HepG2 (cell line): ENCODE results near the gene PPM1G. TPM values are rescaled to one million over a fixed set of nuclear protein-coding genes. Genes with fewer than 3 reads are reported as not detected.

Experiments
- BORCS8-MEF2B ChIP-seq: sonication (generic); formaldehyde crosslinking; IDR thresholded peaks from 2 replicates; pipeline ENCODE4 v1.8.0; 2022; ENCODE audit warnings: mild to moderate bottlenecking, missing genetic modification reagents
- FOXM1 ChIP-seq: sonication (generic); formaldehyde crosslinking; IDR thresholded peaks from 2 replicates; pipeline ENCODE4 v1.5.0; 2020; ENCODE audit warnings: missing genetic modification reagents
- GLI4 ChIP-seq: sonication (generic); formaldehyde crosslinking; IDR thresholded peaks from 2 replicates; pipeline ENCODE4 v1.5.1; 2020; ENCODE audit warnings: missing genetic modification reagents, mild to moderate bottlenecking, moderate library complexity, borderline replicate concordance
- GRHL1 ChIP-seq: sonication (generic); formaldehyde crosslinking; conservative IDR thresholded peaks from 2 replicates; pipeline ENCODE4 v1.8.0; 2022; ENCODE audit warnings: missing genetic modification reagents
- HMG20A ChIP-seq: IDR thresholded peaks from 2 replicates; pipeline ENCODE4 v1.6.1; 2016; ENCODE audit warnings: borderline replicate concordance
- HMGXB3 ChIP-seq: sonication (generic); formaldehyde crosslinking; IDR thresholded peaks from 2 replicates; pipeline ENCODE4 v1.4.0; 2020; ENCODE audit warnings: missing genetic modification reagents, borderline replicate concordance
- KDM5A ChIP-seq: fragments of 200-600 bp; sonication (generic); IDR thresholded peaks from 2 replicates; pipeline ENCODE4 v1.7.0; 2018; ENCODE audit warnings: antibody characterized with exemption, mild to moderate bottlenecking, low read length, borderline replicate concordance
- LCORL ChIP-seq, 2 experiments: fragments of 450-650 bp in 1 of 2; sonication (generic) in 1 of 2; formaldehyde crosslinking in 1 of 2; IDR thresholded peaks; 2 replicates each; pipeline versions ENCODE4 v1.5.0 to v1.6.1; 2017 to 2020; ENCODE audit warnings: antibody characterized with exemption in 1 of 2, missing genetic modification reagents in 1 of 2
- NFE2L2 ChIP-seq: fragments of 150-350 bp; IDR thresholded peaks from 2 replicates; pipeline ENCODE4 v1.6.1; 2014; ENCODE audit warnings: low read length
- NFYC ChIP-seq: IDR thresholded peaks from 2 replicates; pipeline ENCODE4 v1.6.1; 2016; ENCODE audit warnings: missing genetic modification reagents, missing compliant biosample characterization
- PHF20 ChIP-seq: sonication (generic); formaldehyde crosslinking; IDR thresholded peaks from 2 replicates; pipeline ENCODE4 v1.5.0; 2020; ENCODE audit warnings: mild to moderate bottlenecking, missing genetic modification reagents
- SAFB2 ChIP-seq: sonication (generic); formaldehyde crosslinking; IDR thresholded peaks from 2 replicates; pipeline ENCODE4 v1.5.1; 2020; ENCODE audit warnings: missing genetic modification reagents, low read depth, mild to moderate bottlenecking, borderline replicate concordance
- SATB2 ChIP-seq: sonication (generic); formaldehyde crosslinking; IDR thresholded peaks from 2 replicates; pipeline ENCODE4 v1.5.0; 2020; ENCODE audit warnings: missing genetic modification reagents
- TAF15 ChIP-seq: fragments of 200-400 bp; formaldehyde crosslinking; IDR thresholded peaks from one replicate; pipeline ENCODE4 v1.6.1; 2018; ENCODE audit warnings: mild to moderate bottlenecking, low read depth, low read length; ENCODE audit not compliant: poor library complexity, severe bottlenecking
- THYN1 ChIP-seq: sonication (generic); formaldehyde crosslinking; IDR thresholded peaks from 2 replicates; pipeline ENCODE4 v1.8.1; 2023; ENCODE audit warnings: low read depth, mild to moderate bottlenecking, moderate library complexity, missing genetic modification reagents, borderline replicate concordance
- U2AF2 ChIP-seq: fragments of 200-400 bp; formaldehyde crosslinking; IDR thresholded peaks from 2 replicates; pipeline ENCODE4 v1.6.1; 2017; ENCODE audit warnings: low read depth, mild to moderate bottlenecking, low read length
- ZNF180 ChIP-seq: sonication (generic); formaldehyde crosslinking; IDR thresholded peaks from 2 replicates; pipeline ENCODE4 v1.4.0; 2020; ENCODE audit warnings: low read depth, missing genetic modification reagents, borderline replicate concordance
- ZNF207 ChIP-seq: fragments of 450-650 bp; IDR thresholded peaks from 2 replicates; pipeline ENCODE4 v1.6.1; 2016; ENCODE audit warnings: antibody characterized with exemption, borderline replicate concordance
- ZNF460 ChIP-seq: sonication (generic); formaldehyde crosslinking; IDR thresholded peaks from 2 replicates; pipeline ENCODE4 v1.5.1; 2020; ENCODE audit warnings: missing genetic modification reagents, mild to moderate bottlenecking, borderline replicate concordance
- ZNF552 ChIP-seq: sonication (generic); formaldehyde crosslinking; IDR thresholded peaks from 2 replicates; pipeline ENCODE4 v1.9.0; 2022; ENCODE audit warnings: missing genetic modification reagents, mild to moderate bottlenecking, borderline replicate concordance
- ZNF672 ChIP-seq: sonication (generic); formaldehyde crosslinking; IDR thresholded peaks from 2 replicates; pipeline ENCODE4 v1.8.1; 2022; ENCODE audit warnings: missing genetic modification reagents
- ZNF781 ChIP-seq: sonication (generic); formaldehyde crosslinking; IDR thresholded peaks from 2 replicates; pipeline ENCODE4 v1.5.1; 2020; ENCODE audit warnings: borderline replicate concordance, mild to moderate bottlenecking, missing genetic modification reagents; ENCODE audit errors: not compliant biosample characterization
- ZSCAN20 ChIP-seq: sonication (generic); formaldehyde crosslinking; IDR thresholded peaks from 2 replicates; pipeline ENCODE4 v1.4.0; 2020; ENCODE audit warnings: missing genetic modification reagents, mild to moderate bottlenecking, borderline replicate concordance
- ZSCAN25 ChIP-seq: sonication (generic); formaldehyde crosslinking; IDR thresholded peaks from 2 replicates; pipeline ENCODE4 v1.8.0; 2022; ENCODE audit warnings: mild to moderate bottlenecking, missing genetic modification reagents
- polyA plus RNA-seq, 8 experiments: library from polyadenylated mRNA; depleted of rRNA in 3 of 8; stranded (reverse) in 7 of 8; unstranded in 1 of 8; fragments of >200 nt; fragmentation: Illumina TruSeq in 4 of 8; extraction: Trizol in 4 of 8; gene quantifications; 2 replicates each; pipeline versions ENCODE4 v1.2.1 to v1.2.3, GENCODE V29; 2011 to 2016; ENCODE audit warnings: low read depth in 4 of 8, missing spikeins in 1 of 8, mixed read lengths in 1 of 8; ENCODE audit not compliant: insufficient read depth in 1 of 8
- total RNA-seq, 5 experiments: library from RNA; depleted of rRNA; stranded (reverse); fragments of >200 nt; fragmentation: Illumina TruSeq; extraction: Trizol; gene quantifications; 2 replicates each; pipeline ENCODE4 v1.2.3, GENCODE V29; 2016; ENCODE audit warnings: low read depth in 1 of 5

The PPM1G gene
- total and polyA plus RNA-seq, 2 of the 13 experiments (the other 11 are each of a cell fraction or from before 2014, with no cell fraction given), result 58.2 to 213 TPM

DNA sequence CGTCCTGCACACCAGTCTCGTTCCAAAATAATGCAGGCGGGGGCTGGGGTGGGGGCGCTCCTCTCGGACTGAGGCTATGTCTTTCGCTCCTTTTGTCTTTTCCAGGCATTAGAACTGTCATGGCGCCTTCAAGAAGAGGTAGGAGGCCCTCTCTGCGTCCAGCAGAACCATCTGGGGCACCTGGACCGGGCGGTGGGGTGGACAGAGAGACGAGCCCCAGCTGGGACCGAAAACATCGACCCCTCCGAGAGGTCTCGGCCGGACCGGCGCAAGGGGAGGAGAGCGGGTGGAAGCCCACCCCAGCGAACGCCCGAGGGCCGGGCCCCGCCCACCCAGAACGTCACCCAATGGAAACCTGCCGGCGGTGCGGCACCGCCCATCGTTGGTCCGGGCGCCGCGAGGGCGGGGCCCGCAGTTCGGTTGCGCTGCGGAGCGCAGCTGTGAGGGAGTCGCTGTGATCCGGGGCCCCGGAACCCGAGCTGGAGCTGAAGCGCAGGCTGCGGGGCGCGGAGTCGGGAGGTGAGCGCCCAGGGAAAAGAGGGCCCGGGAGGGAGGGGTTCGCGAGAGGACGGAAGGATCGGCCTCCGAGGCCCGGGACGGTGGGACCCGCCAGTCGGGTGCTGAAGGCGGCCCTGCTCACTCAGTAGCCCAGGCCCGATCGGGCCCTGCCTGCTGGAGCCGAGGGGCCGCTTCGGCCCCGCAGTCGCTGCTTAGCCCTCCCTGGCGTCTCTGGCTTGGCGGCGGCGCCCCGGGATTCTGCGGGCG lies 19.0 kb upstream of the PPM1G start, which contains the start of gene NRBP1 (continued):
- peak; percentile 63; the same call in 1 of the 2 replicates for TF ChIP-seq HMGXB3 (CRISPR knock-in tag)
- 0 out of 2 replicates have a peak, but pooled peaks have one; percentile 72 for TF ChIP-seq GLI4 (CRISPR knock-in tag)
- TF ChIP-seq ZNF460 (CRISPR knock-in tag), result peak; percentile 46; the same call in 1 of the 2 replicates
- peak; percentile 89 for TF ChIP-seq SAFB2
- no peak for TF ChIP-seq NFE2L2
- TF ChIP-seq BORCS8-MEF2B, result no peak; the same call in 1 of the 2 replicates
- TF ChIP-seq ZNF672 (CRISPR knock-in tag), result no peak
- 0 out of 2 replicates have a peak, but pooled peaks have one; percentile 47 for TF ChIP-seq ZSCAN25 (CRISPR knock-in tag)
- TF ChIP-seq TAF15, result peak; percentile 99
- TF ChIP-seq PHF20 (CRISPR knock-in tag), result peak; percentile 67; the same call in 1 of the 2 replicates
- no peak for TF ChIP-seq LCORL (IDR thresholded peaks at IDR 0.05)
- TF ChIP-seq LCORL (CRISPR knock-in tag; IDR thresholded peaks at IDR 0.05), result peak; percentile 84
- TF ChIP-seq U2AF2, result no peak
- peak; percentile 81 for TF ChIP-seq NFYC
- no peak for TF ChIP-seq ZNF207
- TF ChIP-seq THYN1 (CRISPR knock-in tag), result no peak
- TF ChIP-seq KDM5A, result peak; percentile 78
- TF ChIP-seq SATB2 (CRISPR knock-in tag), result no peak; the same call in 1 of the 2 replicates
- peak; percentile 71; the same call in 1 of the 2 replicates for TF ChIP-seq ZSCAN20
- 0 out of 2 replicates have a peak, but pooled peaks have one; percentile 23 for TF ChIP-seq HMG20A (CRISPR knock-in tag)
- TF ChIP-seq ZNF781 (CRISPR knock-in tag), result no peak
- TF ChIP-seq ZNF552 (CRISPR knock-in tag), result peak; percentile 71; the same call in 1 of the 2 replicates
- no peak for TF ChIP-seq GRHL1 (CRISPR knock-in tag)
- no peak for TF ChIP-seq FOXM1 (CRISPR knock-in tag)
- 0 out of 2 replicates have a peak, but pooled peaks have one; percentile 67 for TF ChIP-seq ZNF180
